HG02840 (cell line): Measurements from ENCODE around the gene CRTC3.

Experiments used
- ATAC-seq: cut with Tn5 transposase; IDR thresholded peaks from one replicate; pipeline ENCODE4 v1.9.1; 2021; ENCODE audit warnings: mild to moderate bottlenecking, moderate library complexity, moderate number of reproducible peaks; ENCODE audit not compliant: unreplicated experiment, low FRiP score

The CRTC3 gene

GRCh38 chr15:90691369-90691768 lies 161.6 kb downstream of the CRTC3 start:
- no peak for ATAC-seq

GRCh38 chr15:90691982-90692773 lies 162.5 kb downstream of the CRTC3 start:
- ATAC-seq, result no peak
